GM18907 (cell line): ENCODE measurements around the gene SDCBP2.
A peak's percentile ranks its signal among the peaks of the same experiment; 100 is the strongest.

Source experiments
- ATAC-seq: cut with Tn5 transposase; IDR thresholded peaks from one replicate; pipeline ENCODE4 v1.9.1; 2021; ENCODE audit warnings: mild to moderate bottlenecking, moderate library complexity; ENCODE audit not compliant: unreplicated experiment

SDCBP2 gene

GRCh38 chr20:1331801-1332453 is 3.0 kb upstream of the SDCBP2 start:
- no peak for ATAC-seq

GRCh38 chr20:1331101-1331500 is 2.2 kb upstream of the SDCBP2 start:
- ATAC-seq, result no peak

GRCh38 chr20:1330075-1330830 is 1.3 kb upstream of the SDCBP2 start:
- ATAC-seq, result no peak

- ATAC-seq, result no peak
Measured at GRCh38 chr20:1327827-1328679, 886 bp downstream of the SDCBP2 start.

GRCh38 chr20:1327241-1327653 is 1.7 kb downstream of the SDCBP2 start:
- no peak for ATAC-seq

GRCh38 chr20:1326031-1326930 is 2.7 kb downstream of the SDCBP2 start:
- ATAC-seq, result no peak

GRCh38 chr20:1325173-1326030 is 3.5 kb downstream of the SDCBP2 start:
- peak; percentile 86 for ATAC-seq

GRCh38 chr20:1324598-1325172 is 4.3 kb downstream of the SDCBP2 start:
- ATAC-seq, result no peak

- no peak for ATAC-seq
Measured at GRCh38 chr20:1323830-1324597, 4.9 kb downstream of the SDCBP2 start.

- ATAC-seq, result no peak
Measured at GRCh38 chr20:1323256-1323655, 5.7 kb downstream of the SDCBP2 start.

- ATAC-seq, result no peak
Measured at GRCh38 chr20:1322511-1323245, 6.3 kb downstream of the SDCBP2 start.

GRCh38 chr20:1321654-1321939 is 7.3 kb downstream of the SDCBP2 start:
- no peak for ATAC-seq

GRCh38 chr20:1320902-1321653 is 7.9 kb downstream of the SDCBP2 start:
- ATAC-seq, result no peak

GRCh38 chr20:1320016-1320415 is 8.9 kb downstream of the SDCBP2 start:
- ATAC-seq, result no peak

GRCh38 chr20:1319462-1319861 is 9.5 kb downstream of the SDCBP2 start:
- no peak for ATAC-seq

- ATAC-seq, result no peak
Measured at GRCh38 chr20:1319051-1319450, 9.9 kb downstream of the SDCBP2 start.

- ATAC-seq, result no peak
Measured at GRCh38 chr20:1317545-1318255, 11.2 kb downstream of the SDCBP2 start.
